Endodermal cell (in vitro differentiated cells): Measurements from ENCODE around the gene DPF3. TPM values are rescaled to one million over a fixed set of nuclear protein-coding genes. Genes with fewer than 3 reads are reported as not detected.

Source experiments
- DNase-seq: peaks from one replicate; pipeline ENCODE4 v3.0.0-alpha.2; 2017
- H3K27ac ChIP-seq: 2 replicates; pipeline ENCODE4 v1.5.1; 2013; ENCODE audit warnings: mild to moderate bottlenecking, low read depth, low read length, moderate library complexity
- H3K27me3 ChIP-seq: 2 replicates; pipeline ENCODE4 v1.6.1; 2013; ENCODE audit warnings: mild to moderate bottlenecking, low read length, moderate library complexity; ENCODE audit not compliant: insufficient read depth, control insufficient read depth, poor library complexity, severe bottlenecking
- H3K36me3 ChIP-seq: 2 replicates; pipeline ENCODE4 v1.7.0; 2013; ENCODE audit warnings: mild to moderate bottlenecking, low read length, moderate library complexity; ENCODE audit not compliant: control insufficient read depth, insufficient read depth
- H3K4me1 ChIP-seq: one replicate; pipeline ENCODE4 v1.7.0; 2013; ENCODE audit warnings: low read length; ENCODE audit not compliant: control insufficient read depth, insufficient read depth
- H3K4me3 ChIP-seq: 2 replicates; pipeline ENCODE4 v1.5.1; 2013; ENCODE audit warnings: mild to moderate bottlenecking, low read length, moderate library complexity
- H3K9ac ChIP-seq: 2 replicates; pipeline ENCODE4 v1.6.1; 2013; ENCODE audit warnings: mild to moderate bottlenecking, low read length, moderate library complexity; ENCODE audit not compliant: poor library complexity, severe bottlenecking; ENCODE audit errors: extremely low read depth
- H3K9me3 ChIP-seq: 2 replicates; pipeline ENCODE4 v1.6.1; 2013; ENCODE audit warnings: mild to moderate bottlenecking, low read length, moderate library complexity; ENCODE audit not compliant: control insufficient read depth
- H3K27ac Mint-ChIP-seq: 2 replicates; pipeline ENCODE4 v1.8.0; 2020; ENCODE audit warnings: mixed read lengths
- H3K27me3 Mint-ChIP-seq: 2 replicates; pipeline ENCODE4 v1.8.0; 2021; ENCODE audit warnings: mild to moderate bottlenecking, mixed read lengths; ENCODE audit not compliant: insufficient read depth
- H3K36me3 Mint-ChIP-seq: 2 replicates; pipeline ENCODE4 v1.8.0; 2020; ENCODE audit warnings: low read depth, mixed read lengths
- H3K4me1 Mint-ChIP-seq: 2 replicates; pipeline ENCODE4 v1.8.0; 2020; ENCODE audit warnings: mixed read lengths
- H3K4me3 Mint-ChIP-seq: 2 replicates; pipeline ENCODE4 v1.8.0; 2020; ENCODE audit warnings: mild to moderate bottlenecking, moderate library complexity, mixed read lengths
- H3K9me3 Mint-ChIP-seq: 2 replicates; pipeline ENCODE4 v1.8.0; 2020; ENCODE audit warnings: mild to moderate bottlenecking, mixed read lengths
- WGBS, 2 experiments: methylation state at CpG; one replicate each; pipeline versions ENCODE4 v1.1.5 to v1.1.7; 2013; ENCODE audit warnings: missing lambda C conversion rate in 2 of 2, mixed read lengths in 1 of 2; ENCODE audit not compliant: insufficient coverage in 1 of 2, insufficient read length in 1 of 2; 5-methylcytosine and 5-hydroxymethylcytosine counted together
- total RNA-seq, 2 donors: library from RNA; stranded (reverse); fragmentation: NEBNext Ultra II Directional in 1 of 2; extraction: Animal tissue kit (Norgen Biotek cat#: 25700) in 1 of 2; gene quantifications; 2 replicates in 1 of 2; 3 replicates in 1 of 2; pipeline ENCODE4 v1.2.1, GENCODE V29; 2021
- TF ChIP-seq, protein P1 (sequence below): fragments of 200-600 bp; sonication (generic); conservative IDR thresholded peaks from 2 replicates; pipeline ENCODE4 v1.5.0; 2021; ENCODE audit warnings: antibody characterized with exemption, mild to moderate bottlenecking

The DPF3 gene
- total RNA-seq, 2 donors from 2014 or later: not detected

GRCh38 chr14:72647782-72648181, 246.1 kb downstream of the DPF3 start:
- H3K27ac Mint-ChIP-seq: no peak overlapping the region
- no peaks in the 10 kb centered on the region for H3K9me3 Mint-ChIP-seq
- no peak overlapping the region for H3K27ac ChIP-seq
- no peak overlapping the region for H3K9ac ChIP-seq
- H3K4me1 Mint-ChIP-seq: no peaks in the 10 kb centered on the region
- H3K4me3 Mint-ChIP-seq: no peak overlapping the region
- no peaks in the 10 kb centered on the region for H3K36me3 Mint-ChIP-seq
- H3K27me3 ChIP-seq: no peaks in the 10 kb centered on the region
- TF ChIP-seq, protein P1, sequence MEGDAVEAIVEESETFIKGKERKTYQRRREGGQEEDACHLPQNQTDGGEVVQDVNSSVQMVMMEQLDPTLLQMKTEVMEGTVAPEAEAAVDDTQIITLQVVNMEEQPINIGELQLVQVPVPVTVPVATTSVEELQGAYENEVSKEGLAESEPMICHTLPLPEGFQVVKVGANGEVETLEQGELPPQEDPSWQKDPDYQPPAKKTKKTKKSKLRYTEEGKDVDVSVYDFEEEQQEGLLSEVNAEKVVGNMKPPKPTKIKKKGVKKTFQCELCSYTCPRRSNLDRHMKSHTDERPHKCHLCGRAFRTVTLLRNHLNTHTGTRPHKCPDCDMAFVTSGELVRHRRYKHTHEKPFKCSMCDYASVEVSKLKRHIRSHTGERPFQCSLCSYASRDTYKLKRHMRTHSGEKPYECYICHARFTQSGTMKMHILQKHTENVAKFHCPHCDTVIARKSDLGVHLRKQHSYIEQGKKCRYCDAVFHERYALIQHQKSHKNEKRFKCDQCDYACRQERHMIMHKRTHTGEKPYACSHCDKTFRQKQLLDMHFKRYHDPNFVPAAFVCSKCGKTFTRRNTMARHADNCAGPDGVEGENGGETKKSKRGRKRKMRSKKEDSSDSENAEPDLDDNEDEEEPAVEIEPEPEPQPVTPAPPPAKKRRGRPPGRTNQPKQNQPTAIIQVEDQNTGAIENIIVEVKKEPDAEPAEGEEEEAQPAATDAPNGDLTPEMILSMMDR: no peak
- no peaks in the 10 kb centered on the region for H3K36me3 ChIP-seq
- 83 to 88% methylated on average over 9 of the region's 9 CpGs for WGBS, 2 experiments
- no peak overlapping the region for H3K4me3 ChIP-seq
- peaks cover 4% of the 10 kb centered on the region for H3K4me1 ChIP-seq
- DNase-seq: no peak
- H3K27me3 Mint-ChIP-seq: peaks cover 3% of the 10 kb centered on the region
- no peaks in the 10 kb centered on the region for H3K9me3 ChIP-seq

- H3K4me3 ChIP-seq: no peak overlapping the region
- Mint-ChIP-seq H3K4me3 (no peak overlapping the region), H3K9me3 (peaks cover 6% of the 10 kb centered on the region), H3K27me3 (peaks cover 3% of the 10 kb centered on the region), H3K27ac (no peak overlapping the region), H3K4me1 (no peaks in the 10 kb centered on the region), H3K36me3 (no peaks in the 10 kb centered on the region)
- no peak overlapping the region for H3K27ac ChIP-seq
- WGBS, 2 experiments: 91 to 95% methylated on average over 7 of the region's 7 CpGs
- H3K9me3 ChIP-seq: no peaks in the 10 kb centered on the region
- H3K27me3 ChIP-seq: no peaks in the 10 kb centered on the region
- no peak for DNase-seq
- TF ChIP-seq, protein P1: no peak
- peaks cover 4% of the 10 kb centered on the region for H3K4me1 ChIP-seq
- no peaks in the 10 kb centered on the region for H3K36me3 ChIP-seq
- H3K9ac ChIP-seq: no peak overlapping the region
These were observed 246.9 kb downstream of the DPF3 start for GRCh38 chr14:72646861-72647528.

- no peak overlapping the region for H3K27ac ChIP-seq
- no peaks in the 10 kb centered on the region for H3K9me3 ChIP-seq
- H3K36me3 Mint-ChIP-seq: no peaks in the 10 kb centered on the region
- H3K4me1 Mint-ChIP-seq: no peaks in the 10 kb centered on the region
- no peak overlapping the region for H3K9ac ChIP-seq
- no peak for DNase-seq
- H3K27ac Mint-ChIP-seq: no peak overlapping the region
- H3K4me3 Mint-ChIP-seq: no peak overlapping the region
- no peak overlapping the region for H3K4me3 ChIP-seq
- WGBS, 2 experiments: 87 to 96% methylated on average over 5 of the region's 5 CpGs
- peaks cover 3% of the 10 kb centered on the region for H3K27me3 Mint-ChIP-seq
- no peaks in the 10 kb centered on the region for H3K36me3 ChIP-seq
- TF ChIP-seq, protein P1: no peak
- no peaks in the 10 kb centered on the region for H3K27me3 ChIP-seq
- peaks cover 12% of the 10 kb centered on the region for H3K9me3 Mint-ChIP-seq
- H3K4me1 ChIP-seq: peaks cover 4% of the 10 kb centered on the region
These were observed 248.2 kb downstream of the DPF3 start for GRCh38 chr14:72645706-72646105.
